ENCODE results near the gene PRPF18. TPM values are rescaled to one million over a fixed set of nuclear protein-coding genes. Genes with fewer than 3 reads are reported as not detected.

The PRPF18 gene
- total RNA-seq, 6 experiments from 2014 or later, result 8.1 to 16.1 (median 11.5) TPM

- no peak overlapping the region for H3K4me3 ChIP-seq
- no peaks in the 10 kb centered on the region for H3K27me3 ChIP-seq
- TF ChIP-seq POLR2A (IDR thresholded peaks at IDR 0.05), result no peak
- no peak for TF ChIP-seq CTCF (IDR thresholded peaks at IDR 0.05)
- no peaks in the 10 kb centered on the region for H3K9me3 ChIP-seq
- ATAC-seq (no peak), DNase-seq (no peak)
- H3K27ac ChIP-seq, result no peak overlapping the region
- peaks cover 0 to 7% (median 0%) of the 10 kb centered on the region in 4 donors for H3K4me1 ChIP-seq
- WGBS (ENCODE audit: insufficient coverage, low coverage, low lambda C conversion rate, missing lambda C conversion rate), result 38% methylated on average over 4 of the region's 6 CpGs
- H3K36me3 ChIP-seq, result no peaks in the 10 kb centered on the region
- intact Hi-C loops (cut with DNase I), result no loop called here
Observed at GRCh38 chr10:13585195-13585751, 1.5 kb upstream of the PRPF18 start.

GRCh38 chr10:13585943-13586342, 822 bp upstream of the PRPF18 start:
- DNase-seq (no peak), ATAC-seq (no peak)
- Histone ChIP-seq H3K4me1 (peaks cover 0 to 7% (median 0%) of the 10 kb centered on the region in 4 donors), H3K27me3 (no peaks in the 10 kb centered on the region), H3K27ac (no peak overlapping the region), H3K36me3 (no peaks in the 10 kb centered on the region), H3K4me3 (no peak overlapping the region), H3K9me3 (no peaks in the 10 kb centered on the region)
- WGBS (ENCODE audit: insufficient coverage, low coverage, low lambda C conversion rate, missing lambda C conversion rate), result 47% methylated on average over 4 of the region's 4 CpGs
- intact Hi-C loops (cut with DNase I), result no loop called here
- TF ChIP-seq CTCF (IDR thresholded peaks at IDR 0.05) (no peak), POLR2A (IDR thresholded peaks at IDR 0.05) (no peak)

- Histone ChIP-seq H3K27ac (peak overlapping the region in 1 of 3 donors; percentile 27), H3K4me3 (peak overlapping the region; percentile 76 to 92 (median 77)), H3K9me3 (no peaks in the 10 kb centered on the region), H3K4me1 (peaks cover 0 to 7% (median 0%) of the 10 kb centered on the region in 4 donors), H3K27me3 (no peaks in the 10 kb centered on the region), H3K36me3 (no peaks in the 10 kb centered on the region)
- intact Hi-C loops (cut with DNase I), result no loop called here
- TF ChIP-seq POLR2A (IDR thresholded peaks at IDR 0.05) (no peak), CTCF (IDR thresholded peaks at IDR 0.05) (no peak)
- ATAC-seq (peak; percentile 25 to 41 (median 32)), DNase-seq (peak in 1 of 3 donors; percentile 55)
- 6% methylated on average over 18 of the region's 19 CpGs for WGBS (ENCODE audit: insufficient coverage, low coverage, low lambda C conversion rate, missing lambda C conversion rate)
Observed at GRCh38 chr10:13587391-13587790, 626 bp downstream of the PRPF18 start.

GRCh38 chr10:13589316-13589715, 2.6 kb downstream of the PRPF18 start:
- intact Hi-C loops (cut with DNase I), result no loop called here
- ATAC-seq, result no peak
- Histone ChIP-seq H3K9me3 (no peaks in the 10 kb centered on the region), H3K27me3 (no peaks in the 10 kb centered on the region), H3K4me3 (no peak overlapping the region), H3K27ac (no peak overlapping the region), H3K36me3 (no peaks in the 10 kb centered on the region), H3K4me1 (peaks cover 0 to 11% (median 0%) of the 10 kb centered on the region in 4 donors)
- TF ChIP-seq CTCF (IDR thresholded peaks at IDR 0.05), result no peak
- no peak for TF ChIP-seq POLR2A (IDR thresholded peaks at IDR 0.05)
- no peak for DNase-seq
- WGBS (ENCODE audit: insufficient coverage, low coverage, low lambda C conversion rate, missing lambda C conversion rate), result 90% methylated on average over 1 of the region's 1 CpG
